Peyer's patch (tissue), 4 donors: Measurements from ENCODE around the gene ALPK1.

ENCODE experiments used
- POLR2A ChIP-seq, 2 donors: fragments of 450-650 bp; IDR thresholded peaks; one replicate each; pipeline ENCODE4 v1.5.1; 2017; ENCODE audit warnings: antibody characterized with exemption in 2 of 2, mild to moderate bottlenecking in 2 of 2, moderate library complexity in 2 of 2
- TF ChIP-seq, protein P1 (sequence below), 6 experiments: fragments of 450-650 bp in 4 of 6; fragments of 200-600 bp in 2 of 6; sonication (generic) in 1 of 6; IDR thresholded peaks; one replicate each; pipeline ENCODE4 v1.5.1; 2017 to 2019; ENCODE audit warnings: antibody characterized with exemption in 6 of 6, mild to moderate bottlenecking in 3 of 6, moderate library complexity in 1 of 6

DNA sequence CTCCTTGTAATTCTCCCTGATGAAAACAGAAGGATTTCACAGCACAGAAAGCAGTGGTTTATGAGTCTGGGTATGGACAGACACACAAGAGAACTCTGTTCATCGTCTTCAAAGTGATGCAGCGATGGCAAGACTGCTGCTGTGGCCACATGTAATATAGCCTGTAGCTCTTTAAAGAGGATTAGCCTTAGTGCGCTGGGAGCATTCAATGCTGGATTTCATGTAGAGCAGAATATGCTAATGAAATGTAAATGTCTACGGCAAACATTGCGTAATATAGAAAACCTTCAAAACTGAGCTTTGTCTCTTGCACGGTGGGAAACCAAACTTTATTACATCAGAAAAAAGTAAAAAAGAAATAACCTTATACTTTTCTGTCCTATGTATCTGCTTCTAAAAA is 42.9 kb downstream of the ALPK1 start:
- TF ChIP-seq, protein P1, sequence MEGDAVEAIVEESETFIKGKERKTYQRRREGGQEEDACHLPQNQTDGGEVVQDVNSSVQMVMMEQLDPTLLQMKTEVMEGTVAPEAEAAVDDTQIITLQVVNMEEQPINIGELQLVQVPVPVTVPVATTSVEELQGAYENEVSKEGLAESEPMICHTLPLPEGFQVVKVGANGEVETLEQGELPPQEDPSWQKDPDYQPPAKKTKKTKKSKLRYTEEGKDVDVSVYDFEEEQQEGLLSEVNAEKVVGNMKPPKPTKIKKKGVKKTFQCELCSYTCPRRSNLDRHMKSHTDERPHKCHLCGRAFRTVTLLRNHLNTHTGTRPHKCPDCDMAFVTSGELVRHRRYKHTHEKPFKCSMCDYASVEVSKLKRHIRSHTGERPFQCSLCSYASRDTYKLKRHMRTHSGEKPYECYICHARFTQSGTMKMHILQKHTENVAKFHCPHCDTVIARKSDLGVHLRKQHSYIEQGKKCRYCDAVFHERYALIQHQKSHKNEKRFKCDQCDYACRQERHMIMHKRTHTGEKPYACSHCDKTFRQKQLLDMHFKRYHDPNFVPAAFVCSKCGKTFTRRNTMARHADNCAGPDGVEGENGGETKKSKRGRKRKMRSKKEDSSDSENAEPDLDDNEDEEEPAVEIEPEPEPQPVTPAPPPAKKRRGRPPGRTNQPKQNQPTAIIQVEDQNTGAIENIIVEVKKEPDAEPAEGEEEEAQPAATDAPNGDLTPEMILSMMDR (IDR thresholded peaks at IDR 0.05) = no peak
- no peak for TF ChIP-seq POLR2A (IDR thresholded peaks at IDR 0.05)
